ENCODE data around the gene AMOTL1.

The AMOTL1 gene

GRCh38 chr11:94755494-94755893, 12.7 kb upstream of the AMOTL1 start:
- H3K4me3 ChIP-seq (replicated peaks; ENCODE audit: insufficient read depth, low read length): no peak overlapping the region
- peaks cover 4% of the 10 kb centered on the region for H3K27me3 ChIP-seq (ENCODE audit: insufficient read depth, poor library complexity, severe bottlenecking)
- no peak overlapping the region for H3K27ac ChIP-seq (replicated peaks)
- DNase-seq (ENCODE audit: low read depth in 1 of 2, low spot score in 1 of 2): no peak
- TF ChIP-seq REST (IDR thresholded peaks at IDR 0.05; ENCODE audit: insufficient replicate concordance, low read depth): no peak
- no peak for TF ChIP-seq POLR2AphosphoS5 (IDR thresholded peaks at IDR 0.05; ENCODE audit: low read depth)
- no peak for TF ChIP-seq GABPA (IDR thresholded peaks at IDR 0.05; ENCODE audit: low read depth)

GRCh38 chr11:94757037-94757735, 11.0 kb upstream of the AMOTL1 start:
- peak in 1 of 2 experiments; percentile 15 for DNase-seq (ENCODE audit: low read depth in 1 of 2, low spot score in 1 of 2)
- Histone ChIP-seq H3K27me3 (ENCODE audit: insufficient read depth, poor library complexity, severe bottlenecking) (peaks cover 7% of the 10 kb centered on the region), H3K27ac (replicated peaks) (no peak overlapping the region), H3K4me3 (replicated peaks; ENCODE audit: insufficient read depth, low read length) (no peak overlapping the region)
- TF ChIP-seq GABPA (IDR thresholded peaks at IDR 0.05; ENCODE audit: low read depth) (no peak), SPI1 (IDR thresholded peaks at IDR 0.05; ENCODE audit: borderline replicate concordance, low read depth) (peak; percentile 31; the same call in 1 of the 2 replicates)

- TF ChIP-seq GABPA (IDR thresholded peaks at IDR 0.05; ENCODE audit: low read depth) (no peak), SPI1 (IDR thresholded peaks at IDR 0.05; ENCODE audit: borderline replicate concordance, low read depth) (no peak)
- peaks cover 2% of the 10 kb centered on the region for H3K27me3 ChIP-seq (ENCODE audit: insufficient read depth, poor library complexity, severe bottlenecking)
- no peak overlapping the region for H3K27ac ChIP-seq (replicated peaks)
- no peak overlapping the region for H3K4me3 ChIP-seq (replicated peaks; ENCODE audit: insufficient read depth, low read length)
- no peak for DNase-seq (ENCODE audit: low read depth in 1 of 2, low spot score in 1 of 2)
These were observed 9.5 kb upstream of the AMOTL1 start for GRCh38 chr11:94758666-94759065.

GRCh38 chr11:94759522-94759921, 8.6 kb upstream of the AMOTL1 start:
- DNase-seq (ENCODE audit: low read depth in 1 of 2, low spot score in 1 of 2): no peak
- H3K27ac ChIP-seq (replicated peaks): no peak overlapping the region
- TF ChIP-seq GABPA (IDR thresholded peaks at IDR 0.05; ENCODE audit: low read depth): no peak
- no peak for TF ChIP-seq POLR2AphosphoS5 (IDR thresholded peaks at IDR 0.05; ENCODE audit: low read depth)
- TF ChIP-seq CTCF (IDR thresholded peaks at IDR 0.05; ENCODE audit: insufficient read depth, low read length): no peak
- no peak for TF ChIP-seq REST (IDR thresholded peaks at IDR 0.05; ENCODE audit: insufficient replicate concordance, low read depth)
- no peak for TF ChIP-seq SPI1 (IDR thresholded peaks at IDR 0.05; ENCODE audit: borderline replicate concordance, low read depth)

GRCh38 chr11:94760296-94760695, 7.9 kb upstream of the AMOTL1 start:
- H3K27me3 ChIP-seq (ENCODE audit: insufficient read depth, poor library complexity, severe bottlenecking): peaks cover 12% of the 10 kb centered on the region
- H3K4me3 ChIP-seq (replicated peaks; ENCODE audit: insufficient read depth, low read length): no peak overlapping the region
- no peak overlapping the region for H3K27ac ChIP-seq (replicated peaks)
- no peak for DNase-seq (ENCODE audit: low read depth in 1 of 2, low spot score in 1 of 2)
- TF ChIP-seq POLR2AphosphoS5 (IDR thresholded peaks at IDR 0.05; ENCODE audit: low read depth) (no peak), REST (IDR thresholded peaks at IDR 0.05; ENCODE audit: insufficient replicate concordance, low read depth) (no peak), SPI1 (IDR thresholded peaks at IDR 0.05; ENCODE audit: borderline replicate concordance, low read depth) (no peak), GABPA (IDR thresholded peaks at IDR 0.05; ENCODE audit: low read depth) (no peak), CTCF (IDR thresholded peaks at IDR 0.05; ENCODE audit: insufficient read depth, low read length) (no peak)

More at GRCh38 chr11:94759522-94759921, 8.6 kb upstream of the AMOTL1 start:
- no peak overlapping the region for H3K4me3 ChIP-seq (replicated peaks; ENCODE audit: insufficient read depth, low read length)
- H3K27me3 ChIP-seq (ENCODE audit: insufficient read depth, poor library complexity, severe bottlenecking): peaks cover 6% of the 10 kb centered on the region
